Right renal cortex interstitium (tissue), 3 donors: Measurements from ENCODE around the gene TRMT112. TPM values are rescaled to one million over a fixed set of nuclear protein-coding genes. Genes with fewer than 3 reads are reported as not detected.

ENCODE experiments used
- DNase-seq, 3 donors: peaks; one replicate each; pipeline ENCODE4 v3.0.0-alpha.2; 2013; ENCODE audit warnings: low read depth in 3 of 3, low spot score in 2 of 3
- polyA plus RNA-seq, 3 donors: library from polyadenylated mRNA; unstranded; fragments of 120-200 nt; gene quantifications; one replicate each; pipeline ENCODE4 v1.2.1, GENCODE V29; 2013; ENCODE audit not compliant: insufficient read length in 3 of 3

TRMT112 gene
- polyA plus RNA-seq, 3 donors: 191 to 224 (median 220) TPM

DNA sequence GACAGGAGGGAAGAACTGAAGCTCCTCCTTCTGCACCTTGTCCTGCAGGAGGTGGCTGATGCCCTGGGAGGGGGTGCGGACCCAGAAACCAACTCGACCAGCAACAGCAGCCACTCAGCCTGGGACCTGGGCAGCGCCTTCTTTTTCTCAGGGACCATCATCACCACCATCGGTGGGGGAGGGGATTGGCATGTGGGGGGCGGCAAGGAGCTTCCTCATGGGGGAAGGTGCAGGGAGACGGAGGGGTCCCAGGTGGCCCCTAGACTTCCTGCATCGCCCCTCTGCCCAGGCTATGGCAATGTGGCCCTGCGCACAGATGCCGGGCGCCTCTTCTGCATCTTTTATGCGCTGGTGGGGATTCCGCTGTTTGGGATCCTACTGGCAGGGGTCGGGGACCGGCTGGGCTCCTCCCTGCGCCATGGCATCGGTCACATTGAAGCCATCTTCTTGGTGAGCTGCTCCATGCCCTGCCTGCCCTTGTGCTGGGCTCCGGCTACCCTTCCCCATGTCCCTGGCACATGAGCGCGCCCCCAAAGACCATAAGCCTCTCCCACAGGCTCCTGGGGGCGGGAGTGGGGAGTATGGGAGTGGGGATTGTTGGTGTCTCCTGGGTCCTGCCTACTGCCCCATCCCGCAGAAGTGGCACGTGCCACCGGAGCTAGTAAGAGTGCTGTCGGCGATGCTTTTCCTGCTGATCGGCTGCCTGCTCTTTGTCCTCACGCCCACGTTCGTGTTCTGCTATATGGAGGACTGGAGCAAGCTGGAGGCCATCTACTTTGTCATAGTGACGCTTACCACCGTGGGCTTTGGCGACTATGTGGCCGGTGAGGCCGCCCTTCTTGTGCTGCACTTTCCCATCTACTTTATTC, 20.3 kb downstream of the TRMT112 start:
- no peak for DNase-seq

DNA sequence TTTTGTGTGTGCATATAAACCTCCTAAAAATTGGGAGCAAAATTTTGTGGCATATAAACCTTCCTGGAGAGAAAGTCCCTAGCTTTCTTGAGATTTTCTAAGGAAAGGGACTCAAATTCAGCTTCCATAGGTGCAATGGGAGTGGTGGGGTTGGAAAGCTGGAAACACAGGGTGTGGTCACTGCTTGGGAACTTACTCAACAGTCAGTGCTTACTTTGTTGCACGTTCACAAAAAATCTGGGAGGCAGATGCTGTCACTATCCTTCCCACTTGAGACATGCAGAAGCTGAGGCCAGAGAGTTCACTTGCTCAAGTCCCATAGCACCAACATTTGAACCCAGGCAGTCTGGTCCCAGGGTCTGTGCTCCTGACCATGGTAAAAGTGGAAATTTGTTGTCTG, 21.1 kb downstream of the TRMT112 start:
- no peak for DNase-seq

DNA sequence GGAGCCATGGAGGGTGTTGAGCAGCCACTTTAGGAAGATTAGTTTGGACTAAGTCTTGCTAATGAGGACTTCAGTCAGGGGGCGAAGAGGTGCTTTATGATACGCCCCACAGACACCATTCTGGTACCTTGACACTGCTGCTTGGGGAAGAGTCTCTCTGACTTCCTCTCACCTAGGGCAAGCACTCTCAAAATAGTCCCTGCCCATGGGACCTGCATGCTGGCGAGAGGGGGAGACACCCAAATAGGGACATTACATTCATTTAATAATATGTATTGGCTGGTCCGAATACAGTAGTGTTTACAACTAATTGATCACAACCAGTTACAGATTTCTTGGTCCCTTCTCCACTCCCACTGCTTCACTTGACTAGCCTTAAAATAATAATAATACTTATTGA, 21.6 kb downstream of the TRMT112 start:
- DNase-seq: no peak

DNA sequence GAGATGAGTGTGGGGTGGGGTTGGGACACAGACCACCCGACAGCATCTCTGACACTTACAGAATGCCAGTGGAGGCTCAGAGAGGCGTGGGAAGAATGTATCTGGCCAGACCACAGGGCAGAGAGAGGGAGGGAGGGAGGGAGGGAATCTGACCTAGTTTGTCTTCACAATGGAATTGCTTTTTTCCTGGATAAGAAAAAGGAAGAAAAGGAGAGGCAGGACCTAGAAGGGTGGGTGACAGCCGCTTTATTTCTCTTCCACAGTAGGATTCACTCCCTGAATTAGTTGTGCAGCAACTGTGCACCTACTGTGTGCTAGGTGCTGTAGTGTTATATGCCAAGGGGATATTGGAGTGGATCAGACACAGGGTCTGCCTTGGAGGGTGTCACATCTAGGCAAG, 22.6 kb downstream of the TRMT112 start:
- DNase-seq: no peak

DNA sequence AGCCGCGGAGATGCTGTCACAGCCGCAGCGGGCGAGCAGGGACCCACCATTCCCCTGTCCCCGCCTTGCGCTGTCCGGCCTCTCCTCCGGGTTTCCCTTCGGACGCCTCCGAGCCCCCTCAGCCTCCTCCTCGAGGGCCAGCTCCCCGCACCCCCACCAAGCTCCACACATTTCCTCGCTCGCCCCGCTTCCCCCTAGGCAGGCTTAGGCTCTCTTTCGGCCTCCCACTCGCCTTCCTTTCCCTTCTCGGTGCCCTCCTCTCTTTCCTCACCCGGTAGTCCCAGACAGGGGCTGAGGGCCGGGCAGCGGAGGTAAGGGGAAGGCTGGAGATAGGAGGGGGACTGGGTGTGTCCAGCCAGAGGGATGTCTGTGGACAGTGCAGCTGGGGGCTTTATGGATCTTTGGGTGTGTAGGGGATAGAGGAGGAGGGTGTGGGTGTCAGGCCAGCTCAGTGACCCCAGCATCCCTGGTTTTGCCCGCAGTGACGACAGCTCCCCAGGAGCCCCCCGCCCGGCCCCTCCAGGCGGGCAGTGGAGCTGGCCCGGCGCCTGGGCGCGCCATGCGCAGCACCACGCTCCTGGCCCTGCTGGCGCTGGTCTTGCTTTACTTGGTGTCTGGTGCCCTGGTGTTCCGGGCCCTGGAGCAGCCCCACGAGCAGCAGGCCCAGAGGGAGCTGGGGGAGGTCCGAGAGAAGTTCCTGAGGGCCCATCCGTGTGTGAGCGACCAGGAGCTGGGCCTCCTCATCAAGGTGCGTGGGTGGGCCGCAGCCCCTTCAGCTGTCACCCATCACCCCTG, 24.7 kb downstream of the TRMT112 start:
- DNase-seq: no peak

DNA sequence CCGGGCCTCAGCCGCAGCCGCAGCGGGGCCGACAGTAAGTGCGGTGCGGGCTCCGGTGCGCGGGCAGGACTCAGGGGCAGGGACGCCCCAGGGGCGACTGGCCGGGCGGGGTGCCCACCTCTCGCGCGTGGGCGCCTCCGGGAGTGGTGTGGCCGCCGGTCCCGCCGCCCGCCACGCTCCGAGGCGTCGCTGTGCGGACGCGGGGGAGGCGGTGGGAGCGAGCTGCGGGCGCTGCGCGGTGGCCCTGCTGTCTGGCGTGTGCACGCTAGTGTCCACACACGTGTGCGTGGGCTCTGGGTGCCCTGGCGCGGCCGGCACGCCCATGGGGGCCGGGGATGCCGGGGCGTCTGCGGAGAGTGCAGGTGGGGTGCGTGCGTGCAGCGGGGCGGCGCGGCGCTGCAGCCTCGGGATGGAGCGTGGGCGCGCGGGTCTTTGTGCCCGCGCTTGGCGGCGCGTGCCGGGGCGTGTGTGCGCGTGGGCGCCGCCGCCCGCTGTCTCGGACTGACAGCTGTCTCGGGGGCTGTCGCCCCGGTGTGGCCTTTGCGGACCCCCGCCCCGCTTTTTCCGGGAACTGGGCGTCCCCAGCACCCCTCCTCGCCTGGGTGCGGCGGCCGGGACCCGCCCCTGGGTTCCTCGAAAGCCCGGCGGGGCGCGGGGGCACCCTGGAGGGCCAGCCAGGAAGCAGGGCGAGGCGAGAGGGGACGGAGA, 25.5 kb downstream of the TRMT112 start:
- DNase-seq: no peak

DNA sequence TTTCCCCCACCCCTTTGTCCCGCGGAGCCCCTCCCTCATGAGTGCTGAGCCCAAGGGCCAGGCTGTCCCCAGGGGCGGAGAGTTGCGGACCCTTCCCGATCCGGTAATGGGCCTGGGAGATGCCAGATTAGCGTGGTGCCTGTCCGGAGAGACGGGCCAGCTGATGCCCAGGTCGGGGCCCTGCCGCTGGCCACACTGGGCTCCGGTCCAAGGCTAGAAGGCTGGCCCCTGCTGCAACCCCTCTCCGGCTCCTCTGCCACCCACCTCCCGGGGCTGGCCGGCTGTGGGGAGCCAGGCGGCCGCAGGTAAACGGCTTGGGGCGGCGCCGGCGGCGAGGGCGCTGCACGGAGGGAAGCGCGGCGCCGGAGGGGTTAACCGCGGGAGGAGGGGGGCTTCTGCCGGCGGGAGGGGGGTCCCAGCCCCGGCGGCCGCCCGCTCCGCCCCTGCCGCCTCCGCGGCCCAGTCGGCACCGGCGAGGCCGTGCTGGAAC, 26.1 kb downstream of the TRMT112 start, which contains the start of gene KCNK4:
Gene KCNK4, plus strand, starts transcription at position 41 of the 490 bp plus-strand sequence. CDS start 1,717 bp downstream, outside the sequence.
- DNase-seq: no peak

DNA sequence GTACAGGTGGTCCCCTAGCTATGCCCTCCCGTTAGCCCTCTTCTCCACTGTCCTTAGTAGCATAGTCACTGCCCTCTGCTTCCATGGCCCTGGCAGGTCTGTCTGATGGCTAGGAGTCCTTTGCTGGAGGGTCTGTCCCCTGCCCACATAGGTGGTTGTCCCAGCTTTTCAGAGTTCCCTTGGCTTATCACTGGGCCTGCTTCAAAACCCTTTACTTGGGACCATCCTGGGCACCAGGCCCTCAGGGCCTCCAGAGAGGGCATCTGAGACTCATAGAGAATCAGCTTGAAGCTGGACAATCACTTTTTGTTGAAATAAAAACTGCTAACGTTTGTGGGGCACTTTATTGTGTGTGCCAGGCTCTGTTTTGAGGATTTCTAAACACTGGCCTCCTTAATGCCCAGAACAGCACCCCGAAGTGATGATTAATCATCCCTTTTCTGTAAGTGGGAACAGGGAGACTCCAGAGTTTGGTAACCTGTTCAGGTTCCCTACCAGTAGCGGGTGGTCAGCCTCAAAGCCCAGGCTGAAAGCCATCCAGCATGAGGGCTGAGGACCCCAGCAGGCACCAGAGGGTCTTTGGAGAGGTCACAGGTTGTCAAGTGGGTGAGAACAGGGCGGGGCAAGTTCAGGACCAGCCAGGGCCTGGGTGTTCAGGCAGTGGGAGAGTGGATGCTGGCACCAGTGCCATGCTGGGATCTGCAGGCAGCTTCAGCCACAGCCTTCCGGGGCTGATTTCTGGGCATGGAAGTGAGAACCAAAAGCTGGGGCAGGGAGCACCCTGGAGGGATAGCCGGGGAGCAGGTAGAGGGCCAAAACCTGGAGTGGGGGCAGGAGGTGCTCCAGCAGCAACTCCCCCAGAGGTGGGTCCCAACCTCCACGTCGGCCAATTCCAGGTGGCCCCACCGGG, 26.8 kb downstream of the TRMT112 start:
- no peak for DNase-seq

DNA sequence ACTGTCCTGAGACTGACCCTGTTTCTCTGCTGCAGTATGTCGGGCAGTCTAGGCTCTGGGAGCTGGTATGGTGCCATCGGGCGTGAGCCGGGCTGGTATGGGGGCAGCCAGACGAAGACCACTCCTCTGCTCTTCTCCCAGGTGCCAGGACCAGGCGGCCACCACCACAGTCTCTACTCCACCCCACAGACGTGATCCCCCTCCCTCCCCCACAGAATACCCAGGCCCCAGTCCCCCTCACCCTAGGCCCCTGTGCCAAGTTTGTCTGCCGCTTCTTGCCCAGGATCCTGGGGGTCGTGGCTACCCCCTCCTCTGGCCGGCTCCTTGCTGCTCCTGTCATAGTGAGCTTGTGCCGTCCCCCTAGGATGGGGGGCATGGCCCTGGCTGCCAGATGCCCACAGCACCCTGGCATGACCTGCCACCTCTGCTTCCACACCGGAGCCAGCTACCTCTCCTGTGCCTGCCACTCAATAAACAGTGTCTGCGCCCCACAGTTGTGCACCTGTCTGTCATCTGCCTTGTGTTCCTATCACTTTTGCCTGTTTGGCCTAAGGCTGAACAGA, 28.3 kb downstream of the TRMT112 start:
- DNase-seq: no peak

DNA sequence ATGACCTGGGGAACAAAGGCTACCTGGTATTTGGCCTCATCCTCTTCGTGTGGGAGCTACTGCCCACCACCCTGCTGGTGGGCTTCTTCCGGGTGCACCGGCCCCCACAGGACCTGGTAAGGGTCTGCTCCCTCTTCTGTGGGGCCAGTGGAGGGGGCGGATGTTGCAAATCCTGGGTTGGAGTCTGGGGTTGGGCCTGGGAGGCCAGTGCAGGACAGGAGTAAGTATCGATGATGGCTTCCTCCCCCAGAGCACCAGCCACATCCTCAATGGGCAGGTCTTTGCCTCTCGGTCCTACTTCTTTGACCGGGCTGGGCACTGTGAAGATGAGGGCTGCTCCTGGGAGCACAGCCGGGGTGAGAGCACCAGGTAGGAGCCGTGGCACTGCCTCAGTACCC, 29.0 kb downstream of the TRMT112 start:
- no peak for DNase-seq

DNA sequence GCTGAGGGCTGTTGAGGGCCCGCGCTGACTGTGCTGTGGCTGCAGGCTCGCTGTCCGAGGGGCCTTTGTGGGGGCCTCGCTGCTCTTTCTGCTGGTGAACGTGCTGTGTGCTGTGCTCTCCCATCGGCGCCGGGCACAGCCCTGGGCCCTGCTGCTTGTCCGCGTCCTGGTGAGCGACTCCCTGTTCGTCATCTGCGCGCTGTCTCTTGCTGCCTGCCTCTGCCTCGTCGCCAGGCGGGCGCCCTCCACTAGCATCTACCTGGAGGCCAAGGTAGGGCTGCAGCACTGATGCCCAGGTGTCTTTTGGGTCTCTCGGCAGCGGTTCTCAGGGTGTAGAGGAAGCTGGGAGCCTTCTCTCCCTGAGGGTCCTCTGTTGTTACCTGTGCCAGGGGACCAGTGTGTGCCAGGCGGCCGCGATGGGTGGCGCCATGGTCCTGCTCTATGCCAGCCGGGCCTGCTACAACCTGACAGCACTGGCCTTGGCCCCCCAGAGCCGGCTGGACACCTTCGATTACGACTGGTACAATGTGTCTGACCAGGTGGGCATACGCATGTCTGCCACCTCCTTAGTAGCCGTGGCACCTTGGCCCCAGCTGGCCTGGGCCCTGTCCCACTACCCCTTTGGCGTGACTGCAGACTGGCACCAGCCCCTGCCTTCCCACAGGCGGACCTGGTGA, 29.5 kb downstream of the TRMT112 start:
- no peak for DNase-seq

DNA sequence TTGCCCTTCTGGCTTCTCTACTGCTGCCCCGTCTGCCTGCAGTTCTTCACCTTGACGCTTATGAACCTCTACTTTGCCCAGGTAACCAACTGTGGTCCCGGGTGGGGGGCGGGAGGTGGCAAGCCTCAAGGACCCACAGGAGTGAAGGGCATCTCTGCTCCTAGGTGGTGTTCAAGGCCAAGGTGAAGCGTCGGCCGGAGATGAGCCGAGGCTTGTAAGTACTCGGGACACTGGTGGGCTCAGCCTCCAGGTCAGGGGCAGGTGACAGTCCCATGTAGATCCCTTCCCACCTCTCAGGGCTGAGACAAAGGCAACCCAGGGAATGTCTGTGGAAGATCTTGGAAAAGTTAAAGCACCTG, 30.6 kb downstream of the TRMT112 start:
- no peak for DNase-seq

DNA sequence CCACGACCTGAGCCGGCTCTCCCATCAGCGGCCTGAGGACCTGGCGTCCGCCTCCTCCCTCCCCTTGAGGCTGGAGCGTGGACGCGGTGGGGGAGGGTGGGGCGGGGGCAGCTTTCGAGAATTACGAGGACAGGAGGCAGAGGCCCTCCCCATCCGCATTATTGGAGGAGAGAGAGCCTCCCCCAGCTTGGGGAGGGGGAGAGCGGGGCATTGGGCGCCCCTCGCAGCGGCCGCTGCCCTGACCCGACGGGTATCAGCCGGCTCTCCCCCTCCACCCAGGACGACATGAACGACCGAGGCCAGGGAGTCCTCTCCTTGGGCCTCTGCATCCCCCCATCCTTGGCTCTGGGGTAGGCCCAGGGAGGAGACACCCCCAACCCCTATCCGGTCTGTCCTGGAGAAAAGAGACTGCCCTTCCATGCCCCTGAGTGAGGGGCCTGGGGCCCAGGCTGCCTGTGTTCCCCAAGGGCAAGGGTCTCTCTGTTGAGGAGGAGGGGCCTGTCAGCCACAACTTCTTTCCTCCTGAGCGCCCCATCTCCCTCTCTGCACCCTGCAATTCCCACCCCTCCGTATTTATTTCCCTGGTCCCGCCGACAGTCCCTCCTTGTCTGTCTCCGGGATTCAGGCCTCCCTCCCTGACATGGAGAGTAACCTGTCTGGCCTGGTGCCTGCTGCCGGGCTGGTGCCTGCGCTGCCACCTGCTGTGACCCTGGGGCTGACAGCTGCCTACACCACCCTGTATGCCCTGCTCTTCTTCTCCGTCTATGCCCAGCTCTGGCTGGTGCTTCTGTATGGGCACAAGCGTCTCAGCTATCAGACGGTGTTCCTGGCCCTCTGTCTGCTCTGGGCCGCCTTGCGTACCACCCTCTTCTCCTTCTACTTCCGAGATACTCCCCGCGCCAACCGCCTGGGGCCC, 31.2 kb downstream of the TRMT112 start:
- DNase-seq: no peak

DNA sequence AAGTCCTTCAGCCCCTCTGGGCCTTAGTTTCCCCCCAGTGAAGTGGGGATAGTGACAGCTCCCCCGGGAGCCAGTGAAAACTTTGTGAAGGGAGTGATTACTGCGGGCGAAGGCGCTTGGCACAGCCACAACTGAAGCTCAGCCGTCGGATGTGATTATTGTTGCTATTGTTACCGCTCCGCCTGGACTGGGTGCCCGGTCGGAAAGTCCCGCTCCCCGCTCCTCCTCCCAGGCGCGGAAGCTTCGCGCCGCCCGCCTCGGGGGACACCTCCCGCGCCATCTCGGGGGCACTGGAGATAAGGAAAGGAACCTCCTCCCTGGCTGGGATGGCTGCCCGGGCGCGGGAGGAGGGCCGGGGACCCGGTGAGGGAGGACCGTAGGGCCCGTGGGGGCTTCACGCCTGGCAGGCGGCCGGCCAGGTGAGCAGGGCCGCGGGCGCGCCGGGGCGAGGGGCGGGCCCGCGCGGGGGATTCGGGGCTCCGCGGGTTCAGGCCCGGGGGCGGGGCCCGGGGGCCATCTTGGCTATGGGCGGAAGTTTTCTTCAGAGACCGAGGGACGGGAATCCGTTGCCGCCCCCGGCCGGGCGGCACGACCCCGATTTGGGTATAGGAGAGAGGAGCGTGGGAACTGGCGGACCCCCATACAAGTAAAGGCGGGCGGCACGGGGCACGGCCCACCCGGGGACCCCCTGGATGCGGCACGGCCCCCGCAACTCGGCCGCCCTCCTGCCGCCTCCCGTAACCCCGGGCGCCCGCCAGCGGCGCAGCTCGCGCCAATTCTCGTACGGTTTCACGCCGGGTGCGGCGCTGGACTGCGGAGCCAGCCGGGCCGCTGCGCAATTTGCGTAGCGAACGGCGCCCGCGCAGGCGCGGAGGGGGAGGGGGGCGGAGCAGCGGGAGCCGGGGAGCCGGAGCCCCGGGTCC, 32.1 kb downstream of the TRMT112 start, which contains the start of gene GPR137:
Gene GPR137, plus strand, starts transcription at position 887 of the 923 bp plus-strand sequence. CDS start 677 bp downstream, outside the sequence.
- DNase-seq: peak in 2 of 3 donors; percentile 71 to 76

DNA sequence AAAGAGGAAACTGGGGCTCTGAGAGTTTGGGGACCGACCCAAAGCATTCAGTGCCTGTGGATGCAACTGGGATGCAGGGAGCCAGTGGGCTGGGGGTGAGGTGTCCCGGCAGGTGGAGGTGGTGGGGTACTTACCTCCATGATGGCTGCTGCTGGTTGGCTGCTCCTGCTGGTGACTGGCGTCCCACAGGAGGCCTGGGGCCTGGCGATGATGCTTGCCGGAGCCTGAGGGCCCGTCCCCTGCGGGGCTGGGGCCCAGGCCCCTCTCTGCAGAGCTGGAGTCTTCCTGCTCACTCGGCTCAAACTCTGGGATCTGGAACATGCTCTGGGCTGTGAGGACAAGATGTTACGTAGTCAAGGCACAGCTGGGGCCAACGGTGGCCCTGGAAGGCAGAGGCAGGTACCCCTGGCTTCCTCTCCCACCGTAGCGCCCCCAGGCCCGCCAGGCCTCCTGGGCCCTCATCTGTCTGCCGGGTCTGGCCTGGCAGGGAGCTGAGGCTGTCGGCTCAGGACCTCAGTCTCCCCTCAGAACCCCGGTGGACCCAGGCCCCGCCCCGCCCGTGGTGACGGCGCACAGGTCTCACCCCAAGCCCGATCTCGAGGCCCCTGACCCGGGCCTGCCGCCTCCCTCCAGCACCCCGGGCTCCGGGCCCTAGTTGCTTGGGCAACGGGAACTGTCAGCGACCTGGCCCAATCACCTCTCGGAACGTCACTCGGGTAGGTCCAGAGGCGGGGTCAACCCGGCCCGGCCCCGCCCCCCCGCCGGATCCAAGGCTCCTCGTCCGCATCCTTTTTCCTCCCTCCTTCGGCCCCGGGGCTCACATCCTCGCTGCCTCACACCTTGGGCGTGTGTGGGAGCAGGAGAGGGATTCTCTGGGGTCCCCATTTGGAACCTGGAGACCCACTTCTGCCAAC, 33.1 kb downstream of the TRMT112 start, which contains the start of gene BAD:
Gene BAD, minus strand, starts transcription at position 618 of the 914 bp plus-strand sequence. Its CDS starts 297 bp downstream, at position 321.
- peak in 2 of 3 donors; percentile 80 to 87 for DNase-seq

DNA sequence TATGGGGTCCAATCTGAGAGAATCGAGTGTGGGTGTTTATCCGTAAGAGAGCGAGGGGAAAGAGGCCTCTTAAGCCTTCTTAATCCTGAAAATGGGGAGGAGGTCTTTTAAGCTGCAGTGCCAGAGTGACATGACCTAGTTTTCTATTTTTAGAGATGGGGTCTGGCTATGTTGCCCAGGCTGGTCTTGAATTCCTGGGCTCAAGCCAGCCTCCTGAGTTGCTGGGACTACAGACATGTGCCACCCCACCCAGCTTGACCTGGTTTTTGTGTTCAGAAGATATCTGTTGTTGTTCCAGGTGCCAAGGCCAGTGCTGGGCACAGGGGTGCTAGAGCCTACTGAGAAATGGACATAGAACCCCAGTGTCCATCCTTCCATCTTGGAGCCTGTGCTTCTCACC, 34.3 kb downstream of the TRMT112 start:
- no peak for DNase-seq
